HS-5 (cell line): ENCODE data around the gene CSH1.
"Not testable (repeated sequence)": the region's sequence is repeated elsewhere in the genome, so short reads cannot be mapped to it uniquely, and the experiment has no call there.

Experiments
- DNase-seq: peaks from one replicate; pipeline ENCODE4 v3.0.0-alpha.2; 2012; ENCODE audit warnings: low read depth

CSH1 gene

DNA sequence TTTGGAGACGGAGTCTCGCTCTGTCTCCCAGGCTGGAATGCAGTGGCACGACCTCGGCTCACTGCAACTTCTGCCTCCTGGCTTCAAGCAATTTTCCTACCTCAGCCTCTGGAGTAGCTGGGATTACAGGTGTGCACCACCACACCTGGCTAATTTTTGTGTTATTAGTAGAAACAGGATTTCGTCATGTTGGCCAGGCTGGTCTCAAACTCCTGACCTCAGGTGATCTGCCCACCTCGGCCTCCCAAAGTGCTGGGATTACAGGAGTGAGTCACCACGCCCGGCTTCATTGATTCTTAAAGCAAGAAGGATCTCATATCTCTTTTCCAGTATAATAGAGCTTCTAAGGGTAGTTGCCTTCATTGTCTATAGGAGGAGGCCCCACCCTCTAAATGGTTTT lies 8.4 kb upstream of the CSH1 start:
- not testable (repeated sequence) for DNase-seq

DNA sequence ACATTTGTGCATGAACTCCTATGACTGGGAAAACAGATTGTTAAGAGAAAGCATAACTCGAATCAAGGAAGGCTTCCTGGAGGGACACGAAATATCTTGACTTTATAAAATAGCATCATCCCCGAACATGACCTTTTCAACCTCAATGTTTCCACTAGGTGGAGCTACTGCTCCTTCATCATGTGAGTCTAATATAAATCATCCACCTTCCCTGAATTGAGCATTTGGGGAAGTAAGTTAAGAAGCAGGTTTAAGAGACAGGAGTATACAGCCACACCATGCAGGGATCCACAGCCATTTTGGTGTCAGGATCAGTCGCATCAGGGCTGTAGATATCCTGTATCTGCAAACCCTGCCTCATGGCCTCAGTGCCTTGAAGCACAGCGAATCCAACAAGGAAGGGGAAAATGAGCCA lies 7.4 kb upstream of the CSH1 start:
- DNase-seq = not testable (repeated sequence)

DNA sequence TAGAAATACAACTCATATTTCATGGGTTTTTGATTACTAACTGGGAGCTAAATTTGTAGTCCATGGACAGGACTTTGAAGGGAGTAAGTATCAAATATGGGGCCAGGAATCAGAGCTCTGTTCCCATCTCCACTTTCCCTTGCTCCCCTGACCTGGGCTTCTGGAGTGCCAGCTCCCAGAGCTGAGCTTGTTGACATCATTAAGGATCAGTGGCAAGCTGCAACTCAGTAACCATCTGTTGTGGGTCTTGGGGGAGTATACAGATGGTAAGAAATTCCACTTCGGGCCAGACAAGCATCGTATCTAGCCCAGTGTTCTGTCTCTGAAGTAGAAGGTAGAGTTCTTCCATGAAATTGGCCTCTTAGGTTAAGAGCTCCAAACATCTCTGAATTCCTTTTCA lies 5.6 kb upstream of the CSH1 start:
- DNase-seq = not testable (repeated sequence)

DNA sequence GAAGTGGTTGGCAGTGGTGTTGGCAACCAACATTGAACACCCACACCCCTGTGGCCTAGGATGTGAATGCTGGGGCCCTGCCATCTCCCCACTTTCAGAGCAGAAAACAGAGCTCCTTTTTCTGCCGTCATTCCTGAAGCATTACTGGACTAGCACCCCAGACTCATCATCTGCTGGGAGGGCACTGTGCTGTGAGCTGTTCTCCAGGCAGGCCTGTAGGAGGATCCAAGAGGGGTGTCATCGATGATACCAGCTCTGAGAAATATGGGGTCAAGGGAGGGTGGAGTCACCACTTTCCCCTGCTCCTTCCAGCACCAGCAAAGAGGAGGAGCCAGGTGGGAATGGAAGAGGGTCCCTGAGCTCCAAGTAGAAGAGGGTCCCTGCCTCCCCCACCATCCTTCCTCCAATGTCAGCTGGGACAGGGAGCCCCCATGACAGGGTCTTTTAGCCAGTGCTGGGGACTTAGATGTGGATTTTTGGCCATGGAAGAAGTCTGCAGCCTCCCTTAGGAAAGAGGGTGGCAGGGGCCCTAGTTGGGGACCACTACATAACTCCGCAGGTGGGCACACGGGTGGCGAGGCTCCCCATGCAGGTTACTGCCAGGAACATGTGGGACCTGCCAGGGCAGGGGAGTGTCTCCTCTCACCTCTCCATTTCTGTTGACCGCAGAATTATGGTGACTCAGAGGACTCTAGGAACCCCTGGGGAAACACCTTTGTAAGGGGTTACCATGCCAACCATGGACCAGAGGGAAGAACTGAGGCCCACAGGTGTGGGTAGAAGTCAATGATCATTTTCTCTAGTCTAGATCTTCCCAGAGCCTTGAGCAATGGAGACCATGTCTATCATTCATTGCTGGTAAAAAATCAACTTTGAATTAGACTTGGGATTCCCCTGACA lies 2.8 kb upstream of the CSH1 start:
- not testable (repeated sequence) for DNase-seq

DNA sequence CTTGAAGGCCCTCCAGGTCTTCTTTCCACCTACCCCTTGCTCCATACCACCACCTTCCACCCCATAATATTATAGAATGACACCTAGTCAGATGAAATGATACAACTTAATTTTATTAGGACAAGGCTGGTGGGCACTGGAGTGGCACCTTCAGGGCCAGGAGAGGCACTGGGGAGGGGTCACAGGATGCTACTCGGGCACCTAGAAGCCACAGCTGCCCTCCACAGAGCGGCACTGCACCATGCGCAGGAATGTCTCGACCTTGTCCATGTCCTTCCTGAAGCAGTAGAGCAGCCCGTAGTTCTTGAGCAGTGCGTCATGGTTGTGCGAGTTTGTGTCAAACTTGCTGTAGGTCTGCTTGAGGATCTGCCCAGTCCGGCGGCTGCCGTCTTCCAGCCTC lies 1.6 kb downstream of the CSH1 start:
- DNase-seq = not testable (repeated sequence)

DNA sequence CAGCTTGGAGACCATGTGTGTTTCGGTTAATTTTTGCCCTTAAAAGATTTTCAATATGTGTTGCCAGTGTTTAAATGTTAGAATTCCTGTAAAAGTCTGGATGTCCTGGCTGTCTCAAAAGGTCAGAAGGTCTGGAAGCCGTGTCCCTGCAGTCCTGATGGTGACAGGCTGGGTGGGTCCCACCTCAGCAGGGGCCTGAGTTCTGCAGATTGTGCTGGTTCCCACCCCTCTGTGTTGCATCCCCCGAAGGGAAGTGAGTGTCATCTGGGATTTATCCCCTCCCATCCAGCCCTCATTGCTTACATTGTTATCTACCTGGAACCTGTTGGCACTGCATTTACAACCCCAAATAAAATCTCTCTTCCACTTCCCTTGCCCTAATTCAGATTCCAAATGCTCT lies 2.4 kb downstream of the CSH1 start:
- not testable (repeated sequence) for DNase-seq

DNA sequence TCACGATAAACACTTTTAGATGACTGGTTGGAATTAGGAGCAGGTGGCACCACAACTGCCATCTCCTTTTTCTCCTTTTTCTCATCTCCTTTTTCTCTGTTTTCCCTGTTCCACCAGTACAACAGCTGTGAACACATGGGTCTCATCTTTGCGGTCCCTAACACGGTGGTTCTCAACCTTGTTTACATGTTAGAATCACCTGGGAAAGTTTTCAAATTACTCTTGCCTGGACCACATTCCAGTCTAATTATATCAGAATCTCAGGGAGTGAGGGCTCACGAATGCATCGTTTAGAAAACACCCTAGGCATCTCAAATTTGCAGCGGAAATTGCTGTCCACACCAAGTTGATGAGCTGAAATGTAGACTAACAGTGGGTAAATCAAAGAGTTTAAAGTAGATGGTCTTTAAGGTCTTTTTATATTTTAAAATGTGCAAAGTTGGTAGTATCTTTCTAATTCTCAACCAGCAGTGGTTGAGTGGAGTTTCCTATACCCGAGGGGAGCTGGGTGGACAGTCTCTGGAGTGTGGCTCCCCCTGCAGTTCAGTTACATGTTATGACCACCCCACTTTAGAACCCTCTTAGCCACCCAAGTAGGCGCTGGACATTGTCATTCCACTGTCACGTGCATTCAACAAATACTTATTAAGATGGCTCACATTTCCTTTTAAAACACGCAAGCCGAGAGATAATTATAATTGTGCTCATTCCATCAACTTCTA lies 3.9 kb downstream of the CSH1 start:
- not testable (repeated sequence) for DNase-seq

DNA sequence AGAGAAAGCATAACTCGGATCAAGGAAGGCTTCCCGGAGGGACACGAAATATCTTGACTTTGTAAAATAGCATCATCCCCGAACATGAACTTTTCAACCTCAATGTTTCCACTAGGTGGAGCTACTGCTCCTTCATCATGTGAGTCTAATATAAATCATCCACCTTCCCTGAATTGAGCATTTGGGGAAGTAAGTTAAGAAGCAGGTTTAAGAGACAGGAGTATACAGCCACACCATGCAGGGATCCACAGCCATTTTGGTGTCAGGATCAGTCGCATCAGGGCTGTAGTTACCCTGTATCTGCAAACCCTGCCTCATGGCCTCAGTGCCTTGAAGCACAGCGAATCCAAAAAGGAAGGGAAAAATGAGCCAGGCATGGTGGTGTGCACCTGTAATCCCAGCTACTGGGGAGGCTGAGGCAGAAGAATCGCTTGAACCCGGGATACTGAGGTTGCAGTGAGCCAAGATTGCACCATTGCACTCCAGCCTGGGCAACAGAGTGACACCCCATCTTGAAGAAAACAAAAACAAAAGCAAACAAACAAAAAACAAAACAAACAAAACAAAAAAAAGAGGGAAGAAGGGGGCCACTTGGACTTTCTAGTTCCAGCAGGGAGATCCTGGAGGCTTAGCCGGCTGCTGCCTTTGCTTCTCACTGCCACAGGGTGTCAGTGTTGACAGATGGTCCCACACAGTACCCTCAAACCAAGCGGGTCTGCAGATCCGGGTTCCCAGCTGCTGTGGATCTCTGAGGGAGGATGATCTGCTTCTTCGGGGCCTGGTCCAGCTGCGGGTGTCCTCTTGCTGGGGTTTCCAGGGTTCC lies 7.1 kb downstream of the CSH1 start:
- not testable (repeated sequence) for DNase-seq

DNA sequence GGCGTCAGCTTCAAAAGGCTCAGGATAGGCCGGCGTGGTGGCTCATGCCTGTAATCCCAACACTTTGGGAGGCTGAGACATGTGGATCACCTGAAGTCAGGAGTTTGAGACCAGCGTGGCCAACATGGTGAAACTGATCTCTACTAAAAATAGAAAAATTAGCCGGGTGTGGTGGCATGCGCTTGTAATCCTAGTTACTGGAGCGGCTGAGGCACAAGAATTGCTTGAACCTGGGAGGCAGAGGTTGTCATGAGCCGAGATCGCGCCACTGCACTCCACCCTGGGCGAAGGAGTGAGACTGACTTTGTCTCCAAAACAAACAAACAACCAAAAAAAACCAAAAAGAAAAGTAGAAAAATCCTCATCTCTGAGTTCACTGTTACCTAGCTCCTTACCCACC lies 11.3 kb downstream of the CSH1 start:
- DNase-seq = not testable (repeated sequence)

DNA sequence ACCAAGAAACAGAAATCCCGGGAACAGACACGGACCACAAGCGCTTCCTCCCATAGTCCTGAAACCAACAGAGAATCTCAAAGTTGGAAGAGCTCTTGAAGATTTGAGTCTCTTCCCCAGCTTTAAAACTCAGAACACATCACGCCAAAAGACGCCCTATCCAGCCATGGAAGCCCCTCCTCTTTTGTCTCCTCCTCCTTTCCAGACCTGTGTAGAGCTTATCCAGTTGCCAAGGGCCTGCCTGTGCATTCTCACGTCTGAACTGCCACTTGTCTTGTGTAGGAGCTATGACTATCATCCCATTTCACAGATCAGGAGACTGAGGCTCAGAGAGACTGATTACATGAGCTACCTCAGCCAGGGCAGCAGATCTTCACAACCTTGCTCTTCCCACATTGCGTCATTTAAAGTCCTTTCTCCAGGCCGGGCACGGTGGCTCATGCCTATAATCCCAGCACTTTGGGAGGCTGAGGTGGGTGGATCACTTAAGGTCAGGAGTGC lies 13.7 kb downstream of the CSH1 start:
- not testable (repeated sequence) for DNase-seq

DNA sequence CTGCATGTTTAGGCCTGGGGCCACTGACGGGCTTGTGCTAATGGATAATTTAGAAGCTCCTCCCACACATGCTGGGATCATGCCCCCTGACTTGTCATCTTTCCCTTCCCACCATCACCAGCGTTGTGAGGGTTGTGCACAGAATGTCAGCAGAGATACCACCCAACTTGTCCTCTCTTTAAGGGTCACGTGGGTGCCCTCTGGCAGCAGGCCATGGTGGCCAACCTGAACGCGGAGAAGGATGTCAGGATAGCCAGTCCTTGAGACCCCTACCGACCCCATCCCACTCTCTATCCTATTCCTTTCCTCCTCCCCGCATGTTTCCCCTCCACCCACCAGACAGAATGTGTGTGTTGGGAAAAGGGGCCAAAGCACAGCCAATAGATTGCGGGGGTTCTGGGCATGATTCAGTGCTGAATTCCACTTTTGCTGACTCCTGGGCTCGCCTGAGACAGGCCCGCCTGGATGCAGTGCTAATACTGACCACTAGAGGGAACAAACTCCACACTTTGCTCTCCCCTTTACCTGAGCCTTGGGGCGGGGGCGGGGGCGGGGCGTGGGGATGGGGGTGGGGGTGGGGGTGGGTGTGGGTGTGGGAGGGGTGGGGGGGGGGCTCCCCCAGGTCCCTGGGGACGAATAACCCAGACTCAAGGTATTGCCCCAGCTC lies 14.3 kb downstream of the CSH1 start, which contains the start of gene GH2:
GH2 (minus strand) TSS at position 10 of the 667 bp plus-strand sequence. CDS start 143 bp downstream, outside the sequence.
- DNase-seq = no peak

DNA sequence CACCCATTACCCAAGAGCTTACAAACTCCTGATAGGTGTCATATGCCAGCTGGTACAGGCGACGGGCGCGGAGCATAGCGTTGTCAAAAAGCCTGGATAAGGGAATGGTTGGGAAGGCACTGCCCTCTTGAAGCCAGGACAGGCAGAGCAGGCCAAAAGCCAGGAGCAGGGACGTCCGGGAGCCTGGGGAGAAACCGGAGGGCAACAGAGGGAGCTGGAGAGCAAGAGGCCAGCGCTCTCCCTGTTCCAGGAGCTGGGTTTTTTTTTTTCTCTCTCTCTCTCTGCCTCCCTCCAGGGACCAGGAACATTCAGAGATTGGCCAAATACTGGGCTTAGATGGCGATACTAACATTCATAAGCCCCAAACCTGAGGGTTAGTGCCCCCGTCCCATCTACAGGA lies 15.0 kb downstream of the CSH1 start:
- DNase-seq = not testable (repeated sequence)

DNA sequence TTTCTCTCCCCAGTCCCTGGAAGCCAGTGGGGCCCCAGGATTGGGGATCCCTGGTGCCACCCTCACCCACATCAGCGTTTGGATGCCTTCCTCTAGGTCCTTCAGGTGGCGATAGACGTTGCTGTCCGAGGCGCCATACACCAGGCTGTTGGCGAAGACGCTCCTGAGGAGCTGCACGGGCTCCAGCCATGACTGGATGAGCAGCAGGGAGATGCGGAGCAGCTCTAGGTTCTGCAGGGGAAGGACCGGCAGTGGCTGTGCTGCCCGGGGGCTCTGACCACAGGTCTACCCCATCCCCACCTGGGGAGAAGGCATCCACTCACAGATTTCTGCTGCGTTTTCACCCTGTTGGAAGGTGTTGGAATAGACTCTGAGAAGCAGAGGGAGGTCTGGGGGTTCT lies 15.7 kb downstream of the CSH1 start:
- no peak for DNase-seq

DNA sequence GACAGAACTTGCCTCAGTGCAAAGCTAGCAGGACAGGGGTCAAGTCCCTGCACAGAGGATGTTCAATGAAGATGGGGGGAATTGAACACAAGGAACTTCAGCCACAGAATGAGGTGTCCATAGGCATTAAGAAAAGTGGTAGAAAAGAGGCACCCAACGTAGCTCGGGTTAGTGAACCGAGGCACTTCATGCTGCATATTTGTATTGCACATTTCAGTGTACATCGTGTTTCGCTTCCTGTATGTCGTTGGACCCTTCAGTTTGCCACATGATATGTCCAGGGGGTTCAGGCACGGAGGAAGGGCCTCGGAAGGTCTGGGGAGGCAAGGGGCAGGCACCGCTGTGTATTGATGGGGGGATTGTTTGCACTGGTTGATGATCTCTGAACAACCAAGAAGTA lies 18.0 kb downstream of the CSH1 start:
- DNase-seq = not testable (repeated sequence)

DNA sequence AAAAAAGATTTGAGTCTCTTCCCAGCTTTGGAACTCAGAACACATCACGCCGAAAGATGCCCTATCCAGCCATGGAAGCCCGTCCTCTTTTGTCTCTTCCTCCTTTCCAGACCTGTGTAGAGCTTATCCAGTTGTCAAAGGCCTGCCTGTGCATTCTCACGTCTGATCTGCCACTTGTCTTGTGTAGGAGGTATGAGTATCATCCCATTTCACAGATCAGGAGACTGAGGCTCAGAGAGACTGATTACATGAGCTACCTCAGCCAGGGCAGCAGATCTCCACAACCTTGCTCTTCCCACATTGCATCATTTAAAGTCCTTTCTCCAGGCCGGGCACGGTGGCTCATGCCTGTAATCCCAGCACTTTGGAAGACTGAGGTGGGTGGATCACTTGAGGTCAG lies 21.7 kb downstream of the CSH1 start:
- not testable (repeated sequence) for DNase-seq

DNA sequence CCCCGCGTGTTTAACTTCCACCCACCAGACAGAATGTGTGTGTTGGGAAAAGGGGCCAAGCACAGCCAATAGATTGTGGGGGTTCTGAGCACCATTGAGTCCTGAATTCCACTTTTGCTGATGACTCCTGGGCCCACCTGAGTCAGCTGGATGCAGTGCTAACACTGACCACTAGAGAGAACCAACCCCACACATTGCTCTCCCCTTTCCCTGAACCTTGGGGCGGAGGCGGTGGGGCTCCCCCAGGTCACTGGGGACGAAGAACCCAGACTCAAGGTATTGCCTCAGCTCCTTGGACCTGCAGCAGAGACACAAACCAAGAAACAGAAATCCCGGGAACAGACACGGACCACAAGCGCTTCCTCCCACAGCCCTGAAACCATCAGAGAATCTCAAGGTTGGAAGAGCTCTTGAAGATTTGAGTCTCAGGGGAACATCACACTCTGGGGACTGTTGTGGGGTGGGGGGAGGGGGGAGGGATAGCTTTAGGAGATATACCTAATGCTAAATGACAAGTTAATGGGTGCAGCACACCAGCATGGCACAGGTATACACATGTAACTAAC lies 22.2 kb downstream of the CSH1 start:
- DNase-seq = not testable (repeated sequence)

DNA sequence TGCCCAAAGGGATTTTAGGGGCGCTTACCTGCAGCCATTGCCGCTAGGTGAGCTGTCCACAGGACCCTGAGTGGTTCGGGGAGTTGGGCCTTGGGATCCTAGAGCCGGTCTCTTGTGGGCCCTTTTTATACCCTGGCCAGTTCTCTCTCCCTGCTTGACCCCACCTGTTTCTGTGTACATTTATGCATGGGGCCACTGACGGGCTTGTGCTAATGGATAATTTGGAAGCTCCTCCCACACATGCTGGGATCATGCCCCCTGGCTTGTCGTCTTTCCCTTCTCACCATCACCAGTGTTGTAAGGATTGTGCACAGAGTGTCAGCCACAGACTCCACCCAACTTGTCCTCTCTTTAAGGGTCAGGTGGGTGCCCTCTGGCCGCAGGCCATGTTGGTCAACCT lies 22.8 kb downstream of the CSH1 start, which contains the start of gene CSH2:
CSH2 (minus strand) TSS at position 101 of the 400 bp plus-strand sequence; CDS start at position 38, 63 bp downstream.
- DNase-seq = not testable (repeated sequence)

DNA sequence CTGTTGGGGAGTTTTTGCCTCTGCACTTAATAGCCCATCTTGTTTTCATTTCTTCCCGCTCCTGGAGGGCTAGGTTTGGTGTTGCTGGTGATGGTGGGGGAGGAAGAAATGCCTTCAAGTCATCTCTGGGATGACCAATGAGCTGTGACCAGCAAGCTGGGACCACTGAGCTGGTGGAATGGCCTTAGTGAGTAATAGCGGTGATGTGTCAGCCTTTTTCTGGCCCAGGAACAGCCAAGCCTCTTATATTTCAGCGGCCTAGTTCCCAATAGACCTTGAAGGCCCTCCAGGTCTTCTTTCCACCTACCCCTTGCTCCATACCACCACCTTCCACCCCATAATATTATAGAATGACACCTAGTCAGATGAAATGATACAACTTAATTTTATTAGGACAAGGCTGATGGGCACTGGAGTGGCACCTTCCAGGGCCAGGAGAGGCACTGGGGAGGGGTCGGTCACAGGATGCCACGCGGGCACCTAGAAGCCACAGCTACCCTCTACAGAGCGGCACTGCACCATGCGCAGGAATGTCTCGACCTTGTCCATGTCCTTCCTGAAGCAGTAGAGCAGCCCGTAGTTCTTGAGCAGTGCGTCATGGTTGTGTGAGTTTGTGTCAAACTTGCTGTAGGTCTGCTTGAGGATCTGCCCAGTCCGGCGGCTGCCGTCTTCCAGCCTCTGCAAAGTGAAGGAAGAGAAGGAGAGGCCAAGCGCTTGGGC lies 24.6 kb downstream of the CSH1 start:
- not testable (repeated sequence) for DNase-seq

DNA sequence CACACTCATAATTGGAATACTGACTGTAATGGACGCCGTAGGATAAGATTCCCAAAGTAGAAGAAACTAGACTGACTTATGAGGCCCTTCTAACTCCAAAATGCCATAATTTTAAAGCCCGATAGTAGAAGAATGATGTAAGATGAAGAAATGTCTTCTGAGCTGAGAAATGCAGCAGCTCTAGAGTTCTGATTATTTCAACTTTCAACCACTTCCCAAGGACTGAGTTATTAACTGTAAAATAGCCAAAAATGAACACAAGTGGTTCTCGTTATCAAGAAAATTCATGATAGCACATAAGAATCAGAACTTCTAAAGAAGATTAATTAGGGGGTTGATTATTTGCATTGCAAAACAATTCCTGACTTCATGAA lies 26.1 kb downstream of the CSH1 start:
- DNase-seq = not testable (repeated sequence)
